Stimulated activated CD4-positive, alpha-beta T cell treated with anti-CD3 and anti-CD28 coated beads, Interleukin-4, amount 100 ng/mL, for 1 hour (primary cell): ENCODE results near the gene FBXW5.

Source experiments
- DNase-seq: peaks from one replicate; pipeline ENCODE4 v3.0.0-alpha.2; 2020

FBXW5 gene

DNA sequence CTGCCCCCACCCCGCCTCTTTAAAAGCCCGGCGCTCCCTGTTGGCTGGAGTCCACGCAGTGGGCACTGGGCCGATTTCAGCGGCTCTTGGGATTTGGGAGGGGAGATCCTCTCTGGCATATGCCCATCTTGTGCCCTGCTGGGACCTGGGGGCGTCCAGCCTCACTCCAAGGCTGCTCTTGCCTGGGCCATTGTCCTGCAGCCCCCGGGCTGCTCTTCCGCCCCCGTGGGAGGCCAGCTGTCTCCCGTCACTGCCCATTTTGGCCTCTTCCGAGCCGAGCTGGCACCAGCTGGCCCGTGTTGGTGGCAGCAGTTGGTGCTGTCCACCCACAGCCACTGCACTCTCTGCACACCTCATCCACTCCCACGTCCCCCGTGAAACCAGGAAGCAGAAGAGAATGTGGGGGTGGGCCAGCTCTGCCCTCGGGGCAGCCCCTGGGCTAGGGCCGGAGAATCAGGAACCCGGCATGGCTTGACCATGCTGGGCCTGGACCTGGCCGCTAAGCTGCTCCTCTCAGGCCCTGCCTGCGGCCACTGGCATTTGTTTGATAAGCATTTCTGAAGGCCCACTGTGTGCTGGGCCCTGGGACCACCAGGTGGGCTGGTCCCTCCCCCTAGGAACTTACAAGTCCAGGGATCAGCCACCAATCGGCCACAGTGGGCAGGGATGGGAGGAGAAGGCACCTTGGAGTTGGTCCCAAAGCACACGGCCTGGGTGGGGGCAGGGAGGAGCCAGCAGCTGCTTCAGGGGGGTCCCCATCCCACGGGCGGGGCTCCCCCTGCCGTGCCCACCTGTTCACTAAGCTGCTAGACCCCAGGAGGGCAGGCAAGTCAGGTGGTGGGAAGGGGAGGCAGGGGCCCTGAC is 2.7 kb upstream of the FBXW5 start:
- DNase-seq = no peak

DNA sequence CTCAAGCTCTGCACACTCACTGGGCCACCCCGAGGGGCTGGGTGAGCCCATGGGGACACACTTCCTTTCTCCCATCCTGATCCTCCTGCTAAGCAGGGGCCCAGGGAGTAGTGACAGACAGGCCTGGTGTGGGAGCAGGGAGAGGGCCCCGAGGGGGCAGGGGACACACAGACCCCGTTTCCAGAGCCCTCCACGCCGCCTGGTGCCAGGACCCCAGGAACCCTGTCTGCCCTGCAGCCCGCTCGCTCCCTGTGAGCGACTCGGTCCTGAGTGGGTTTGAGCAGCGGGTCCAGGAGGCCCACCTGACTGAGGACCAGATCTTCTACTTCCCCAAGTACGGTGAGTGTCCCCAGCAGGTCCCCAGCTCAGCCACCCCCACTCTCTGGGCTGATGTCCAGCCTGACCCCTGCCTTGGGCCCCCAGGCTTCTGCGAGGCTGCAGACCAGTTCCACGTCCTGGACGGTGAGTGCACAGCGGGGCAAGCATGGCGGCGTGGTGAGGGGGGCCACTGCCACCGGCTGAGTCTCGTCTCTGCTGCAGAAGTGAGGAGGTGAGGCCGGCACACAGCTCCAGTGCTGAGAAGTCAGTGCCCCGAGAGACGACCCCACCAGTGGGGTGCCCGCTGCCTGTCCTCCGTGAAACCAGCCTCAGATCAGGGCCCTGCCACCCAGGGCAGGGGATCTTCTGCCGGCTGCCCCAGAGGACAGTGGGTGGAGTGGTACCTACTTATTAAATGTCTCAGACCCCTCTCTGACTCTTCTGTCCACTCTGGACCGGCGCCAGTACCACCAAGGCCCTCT is 1.9 kb upstream of the FBXW5 start:
- DNase-seq = no peak

DNA sequence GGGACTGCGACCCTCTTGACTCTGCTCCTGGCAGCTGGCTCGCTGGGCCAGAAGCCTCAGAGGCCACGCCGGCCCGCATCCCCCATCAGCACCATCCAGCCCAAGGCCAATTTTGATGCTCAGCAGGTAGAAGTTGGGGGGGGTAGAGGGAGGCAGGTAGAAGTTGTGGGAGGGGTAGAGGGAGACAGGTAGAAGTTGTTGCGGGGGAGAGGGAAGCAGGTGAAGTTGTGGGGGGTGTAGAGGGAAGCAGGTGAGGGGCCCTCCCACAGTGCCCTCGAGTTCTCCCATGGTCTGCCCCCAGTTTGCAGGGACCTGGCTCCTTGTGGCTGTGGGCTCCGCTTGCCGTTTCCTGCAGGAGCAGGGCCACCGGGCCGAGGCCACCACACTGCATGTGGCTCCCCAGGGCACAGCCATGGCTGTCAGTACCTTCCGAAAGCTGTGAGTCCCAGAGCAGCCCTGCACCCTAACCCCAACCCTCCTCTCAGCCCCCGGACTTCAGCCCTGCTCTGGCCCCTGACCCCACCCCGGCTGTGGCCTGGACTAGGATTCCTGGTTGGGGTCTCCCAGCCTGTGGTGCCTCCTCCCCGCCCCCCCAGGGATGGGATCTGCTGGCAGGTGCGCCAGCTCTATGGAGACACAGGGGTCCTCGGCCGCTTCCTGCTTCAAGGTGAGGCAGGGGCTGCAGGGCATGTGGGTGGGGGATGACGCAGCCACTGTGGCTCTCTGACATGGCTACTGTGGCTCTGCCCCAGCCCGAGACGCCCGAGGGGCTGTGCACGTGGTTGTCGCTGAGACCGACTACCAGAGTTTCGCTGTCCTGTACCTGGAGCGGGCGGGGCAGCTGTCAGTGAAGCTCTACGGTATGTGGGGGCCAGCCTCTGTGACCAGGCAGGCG is 1.0 kb upstream of the FBXW5 start:
- no peak for DNase-seq

DNA sequence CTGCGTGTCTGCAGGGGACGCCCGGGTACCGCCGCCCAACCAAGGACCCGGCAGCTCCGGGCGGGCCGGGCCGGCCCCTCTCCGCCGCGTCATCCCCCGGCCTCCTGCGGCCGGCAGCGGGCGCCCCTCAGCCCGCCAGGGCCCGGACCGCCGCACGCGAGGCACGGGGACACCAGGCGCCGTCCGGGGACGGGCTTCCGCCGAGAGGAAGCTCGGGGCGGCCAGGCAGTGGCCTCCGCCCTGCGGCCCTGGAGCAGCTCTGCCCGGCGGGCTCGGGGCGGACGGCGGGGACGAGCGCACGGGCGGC is 373 bp downstream of the FBXW5 start:
- no peak for DNase-seq

DNA sequence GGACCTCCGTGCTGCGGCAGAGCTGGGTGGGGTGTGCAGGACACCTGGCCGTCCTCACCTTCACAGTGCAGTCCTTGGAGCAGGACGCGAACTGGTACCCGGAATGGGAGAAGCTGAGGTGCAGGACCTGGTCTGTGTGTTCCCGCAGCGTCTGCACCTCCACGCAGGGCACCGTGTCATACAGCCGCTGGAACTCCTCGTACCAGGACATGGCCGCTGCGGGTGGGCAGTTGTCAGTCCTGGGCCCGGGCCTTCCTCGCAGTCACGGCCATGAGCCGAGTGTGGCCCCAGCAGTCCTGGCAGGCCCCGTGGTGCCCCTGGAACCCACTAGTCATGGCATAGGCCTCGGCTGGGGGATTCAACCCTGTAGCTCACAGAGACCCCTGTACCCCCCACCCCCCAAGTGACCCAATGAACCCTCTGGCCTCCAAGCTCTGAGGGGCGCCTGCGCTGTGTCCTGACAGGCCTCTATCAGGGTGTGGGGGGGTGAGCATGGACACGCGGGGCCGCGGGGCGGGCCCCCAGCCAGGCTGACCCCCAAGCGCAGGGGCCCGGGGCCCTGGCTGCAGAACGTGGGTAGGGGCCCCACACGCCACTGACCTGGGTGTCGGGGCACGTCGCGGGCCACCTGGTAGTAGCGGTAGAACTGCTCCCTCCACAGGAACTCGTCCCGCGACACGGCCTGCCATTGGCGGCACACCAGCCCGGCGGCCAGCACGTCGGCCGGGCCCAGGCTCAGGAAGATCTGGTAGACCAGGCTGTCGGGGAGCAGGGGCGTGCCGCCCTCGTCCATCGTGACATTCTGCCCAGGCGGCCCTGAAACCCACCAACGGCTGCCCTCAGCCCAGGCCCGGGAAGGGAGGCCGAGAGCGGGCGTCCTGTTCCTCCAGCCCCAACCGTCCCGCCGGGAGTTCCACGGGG is 987 bp downstream of the FBXW5 start:
- peak; percentile 31 for DNase-seq

DNA sequence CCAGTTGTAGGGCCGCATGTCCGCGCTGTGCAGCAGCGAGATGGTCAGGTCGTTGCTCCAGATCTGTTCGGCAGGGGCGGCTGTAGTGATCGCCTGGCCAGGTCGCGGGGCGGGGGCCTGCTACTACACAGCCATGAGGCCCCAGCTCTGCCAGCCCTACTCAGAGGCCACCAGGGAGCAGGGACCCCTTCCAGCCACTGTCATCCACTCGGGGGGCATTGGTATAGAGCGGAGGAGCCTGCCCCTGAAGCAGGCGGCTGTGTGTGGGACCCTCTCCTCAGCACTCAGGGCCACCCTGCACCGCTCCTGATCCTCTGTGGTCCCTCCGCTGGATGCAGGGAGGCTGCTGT is 1.7 kb downstream of the FBXW5 start:
- DNase-seq = no peak

DNA sequence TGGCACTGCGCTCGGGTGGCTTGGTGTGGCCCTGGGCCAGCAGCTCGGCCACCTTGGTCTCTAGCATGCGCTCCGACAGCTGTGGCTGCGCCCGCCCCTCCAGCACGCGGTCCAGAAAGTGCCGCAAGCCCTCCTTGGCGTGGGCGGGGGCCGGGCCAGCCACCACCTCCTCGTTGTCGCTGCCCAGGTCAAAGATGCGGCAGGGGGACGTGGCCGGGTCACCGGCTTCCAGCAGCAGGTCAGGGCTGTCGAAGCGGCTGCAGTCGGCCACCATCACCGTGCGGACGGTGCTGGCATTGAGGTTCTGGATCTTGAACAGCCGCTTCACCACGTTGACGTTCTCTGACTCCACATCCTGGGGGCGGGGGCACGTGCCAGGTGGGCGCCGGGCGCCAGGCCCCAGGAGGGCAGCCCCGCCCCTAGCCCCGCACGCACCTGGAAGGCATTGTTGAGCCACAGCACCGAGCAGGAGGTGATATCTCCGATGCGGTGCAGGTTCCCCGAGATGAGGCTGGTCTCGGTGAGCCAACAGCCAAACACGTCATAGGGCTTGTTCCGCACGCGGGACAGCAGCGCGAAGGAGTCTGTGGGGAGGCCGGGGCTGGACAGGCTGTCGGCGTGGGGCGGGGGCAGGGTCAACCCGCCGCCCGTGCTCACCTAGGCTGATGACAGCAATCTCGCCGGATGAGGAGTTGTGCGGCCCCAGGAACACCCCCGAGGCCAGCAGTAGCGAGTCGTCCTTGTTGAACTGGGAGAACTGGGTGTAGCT is 2.2 kb downstream of the FBXW5 start:
- DNase-seq = no peak

DNA sequence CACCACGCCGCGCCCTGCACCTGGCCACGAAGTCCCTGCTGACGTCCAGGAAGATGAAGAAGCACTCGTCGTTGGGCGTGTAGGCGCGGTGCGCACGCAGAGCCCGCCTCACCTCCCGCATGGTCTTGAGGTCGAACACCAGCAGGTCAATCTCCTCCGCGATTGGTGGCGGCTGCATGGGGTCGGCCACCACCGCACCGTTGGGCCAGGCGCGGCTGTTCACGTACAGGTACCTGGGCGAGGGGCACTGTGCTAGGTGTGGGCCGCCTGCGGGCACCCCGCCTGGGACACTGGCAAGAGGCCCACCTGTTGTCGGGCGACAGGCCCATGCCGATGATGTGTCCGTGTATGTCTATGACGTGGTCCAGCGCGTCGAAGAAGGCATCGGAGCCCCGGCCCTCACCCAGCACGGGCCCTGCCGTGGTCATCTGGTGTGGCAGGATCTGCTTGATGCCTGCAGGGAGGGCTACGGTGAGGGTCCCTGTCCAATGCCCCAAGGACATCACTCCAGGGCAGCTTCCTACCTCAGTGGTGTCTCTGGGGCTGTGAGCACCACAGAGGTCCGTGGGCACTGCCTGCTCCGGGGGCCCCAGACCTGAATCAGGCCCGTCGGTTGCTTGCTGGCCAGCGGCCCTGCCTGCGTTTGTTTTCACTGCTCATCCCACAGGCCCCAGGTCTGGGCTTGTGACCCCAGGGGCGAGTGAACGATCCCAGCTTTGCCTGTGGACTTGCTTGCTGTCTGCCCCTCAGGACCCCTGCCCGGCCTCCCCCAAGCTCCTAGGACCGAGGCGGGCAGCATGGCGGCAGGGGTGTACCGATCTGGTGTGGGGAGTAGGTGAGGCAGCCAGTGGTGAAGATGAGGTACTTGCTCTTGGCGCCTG is 3.1 kb downstream of the FBXW5 start:
- DNase-seq = no peak

DNA sequence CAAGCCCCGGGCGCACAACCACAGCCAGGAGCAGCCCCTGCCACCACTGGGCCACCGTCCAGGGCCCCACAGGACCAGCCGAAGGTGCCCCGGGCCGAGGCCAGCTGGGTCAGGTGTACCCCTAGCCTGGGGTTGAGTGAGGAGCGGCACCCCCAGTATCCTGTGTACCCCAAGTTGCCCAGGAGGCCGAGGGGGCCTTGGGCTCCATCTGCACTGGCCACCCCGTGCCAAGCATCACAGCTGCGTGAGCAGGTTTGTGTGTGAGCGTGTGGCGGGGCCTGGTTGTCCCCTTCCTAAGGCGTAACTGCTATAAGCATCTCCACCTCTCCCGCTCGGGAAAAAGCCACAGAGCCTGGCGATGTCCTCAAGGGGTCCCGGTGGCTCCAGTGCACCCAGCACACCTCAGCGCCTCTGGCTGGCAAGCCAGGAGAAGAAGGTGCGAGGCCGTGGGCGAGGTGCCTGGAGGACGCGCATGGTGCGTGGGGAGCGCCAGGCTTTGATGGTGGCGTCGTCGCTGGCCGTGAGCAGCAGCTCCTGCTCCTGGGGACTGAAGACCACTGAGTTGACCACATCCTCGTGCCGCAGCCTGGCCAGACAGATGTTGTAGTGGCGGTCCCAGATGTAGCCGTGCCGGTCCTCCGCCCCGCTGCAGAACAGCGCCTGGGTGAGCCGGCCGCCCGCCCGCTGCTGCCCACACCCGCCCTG is 3.9 kb downstream of the FBXW5 start:
- no peak for DNase-seq

DNA sequence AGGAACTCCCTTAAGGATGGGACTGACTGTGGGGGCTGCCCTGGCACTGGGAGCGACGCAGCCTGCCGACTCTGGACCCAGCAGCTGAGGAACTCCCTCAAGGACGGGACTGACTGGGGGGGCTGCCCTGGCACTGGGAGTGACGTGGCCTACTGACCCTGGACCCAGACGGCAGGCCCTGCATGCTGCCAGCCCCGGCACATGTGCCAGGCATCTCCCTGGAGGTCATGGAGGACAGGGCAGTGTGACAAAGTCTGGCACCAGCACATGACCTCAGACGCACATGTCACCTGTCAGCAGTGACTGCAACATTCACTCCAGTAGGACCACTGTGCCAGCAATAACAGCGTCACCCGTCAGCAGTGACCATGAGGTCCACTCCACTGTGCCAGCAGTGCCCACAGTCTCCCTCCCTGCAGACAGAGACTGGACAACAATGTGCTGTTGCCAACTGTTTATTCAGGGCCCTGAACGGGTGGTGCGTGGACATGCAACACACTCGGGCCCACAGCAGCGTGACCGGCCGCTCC is 4.5 kb downstream of the FBXW5 start:
- no peak for DNase-seq

DNA sequence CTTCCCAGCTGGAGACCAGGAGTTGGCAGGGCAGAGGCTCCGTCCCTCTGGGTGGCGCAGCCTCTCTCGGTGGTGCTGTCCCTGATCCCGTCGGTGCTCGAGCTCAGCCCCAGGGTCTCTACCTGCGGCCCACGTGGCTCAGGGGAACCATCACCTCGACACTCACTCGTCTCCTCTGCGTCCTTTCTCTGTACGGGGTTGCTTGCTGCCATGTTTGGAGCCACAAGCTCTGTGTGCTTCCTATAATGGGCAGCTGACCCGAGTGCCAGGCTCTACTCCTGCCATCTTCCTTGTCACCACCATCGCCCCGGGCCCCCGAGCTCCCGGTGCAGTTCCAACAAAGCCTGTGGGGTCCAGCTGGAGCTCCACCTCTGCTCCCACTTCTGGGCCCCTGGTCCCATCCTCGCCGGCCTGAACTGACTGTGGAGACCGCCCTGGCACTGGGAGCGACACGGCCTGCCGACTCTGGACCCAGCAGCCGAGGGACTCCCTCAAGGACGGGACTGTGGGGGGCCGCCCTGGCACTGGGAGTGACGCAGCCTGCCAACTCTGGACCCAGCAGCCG is 5.0 kb downstream of the FBXW5 start:
- DNase-seq = no peak

DNA sequence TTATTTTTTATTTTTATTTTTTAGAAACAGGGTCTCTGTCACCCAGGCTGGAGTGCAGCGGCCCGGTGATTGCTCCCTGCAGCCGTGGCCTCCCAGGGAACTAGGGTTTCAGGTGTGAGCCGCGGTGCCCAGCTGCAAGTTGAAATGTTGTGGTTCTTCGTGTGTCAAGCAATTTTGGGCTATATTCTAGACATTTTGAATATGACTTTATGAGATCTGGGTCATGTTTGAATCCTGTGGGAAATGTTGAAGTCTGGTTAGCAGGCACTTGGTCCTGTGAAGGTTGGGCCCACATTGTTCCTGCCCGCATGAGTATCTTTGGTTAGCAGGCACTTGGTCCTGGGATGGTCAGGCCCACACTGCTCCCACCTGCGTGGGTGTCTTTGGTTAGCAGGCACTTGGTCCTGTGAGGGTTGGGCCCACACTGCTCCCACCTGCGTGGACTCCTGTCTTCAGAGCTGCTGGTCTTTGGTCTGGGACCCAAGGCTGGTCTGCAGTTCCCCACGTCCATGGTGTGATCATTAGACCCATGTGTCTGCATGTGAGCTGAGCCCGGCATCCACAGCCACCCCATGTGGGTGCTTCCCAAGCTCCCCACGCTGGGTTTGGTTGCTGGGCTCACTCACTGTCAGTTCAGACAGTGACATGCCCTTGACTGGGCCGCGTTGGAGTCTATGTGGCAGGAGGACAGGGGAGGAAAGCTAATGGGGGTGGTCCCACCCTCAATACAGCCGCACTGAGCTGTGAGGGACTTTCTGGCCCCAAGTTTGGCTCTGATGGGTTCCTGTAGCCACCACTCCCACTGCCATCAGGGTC is 7.1 kb downstream of the FBXW5 start:
- DNase-seq = no peak

DNA sequence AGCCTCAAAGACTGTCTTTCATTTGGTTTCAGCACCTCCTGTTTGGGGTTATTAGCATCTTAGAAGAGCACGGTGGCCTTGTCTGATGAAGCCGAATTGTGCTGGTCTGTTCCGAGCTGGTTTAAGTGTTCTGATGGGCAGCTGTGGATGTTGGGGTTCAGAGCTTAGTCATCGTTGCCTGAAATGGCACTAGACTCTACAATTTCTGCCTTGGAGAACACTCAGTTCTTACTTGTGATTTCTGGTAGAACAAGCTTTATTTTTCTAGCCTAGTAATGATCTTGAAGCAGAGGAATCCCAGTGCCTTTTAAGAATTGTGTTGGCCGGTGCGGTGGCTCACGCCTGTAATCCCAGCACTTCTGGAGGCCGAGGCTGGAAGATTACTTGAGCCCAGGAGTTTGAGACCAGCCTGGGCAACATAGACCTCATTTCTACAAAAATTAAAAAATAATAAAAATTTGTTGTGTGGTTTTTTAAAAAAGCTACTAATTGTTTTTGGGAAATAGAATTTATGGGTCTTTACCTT is 7.8 kb downstream of the FBXW5 start:
- no peak for DNase-seq

DNA sequence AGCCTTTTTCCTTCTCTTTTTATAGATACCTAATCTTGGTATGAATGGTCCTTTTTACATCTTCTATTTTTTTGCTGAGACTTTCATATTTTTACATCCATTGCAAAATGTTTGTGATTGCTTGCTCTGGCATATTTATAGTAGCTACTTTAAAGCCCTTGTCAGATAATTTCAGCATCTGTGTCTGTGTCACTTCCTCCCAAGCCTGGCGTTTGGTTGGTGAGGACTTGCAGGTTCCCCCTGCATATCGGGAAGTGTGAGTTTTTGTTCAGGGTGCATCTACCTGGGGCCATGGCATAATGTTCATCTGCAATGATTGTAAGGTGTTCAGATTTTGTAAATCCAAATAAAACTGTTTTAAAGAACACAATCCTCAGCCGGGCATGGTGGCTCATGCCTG is 8.9 kb downstream of the FBXW5 start:
- DNase-seq = no peak

DNA sequence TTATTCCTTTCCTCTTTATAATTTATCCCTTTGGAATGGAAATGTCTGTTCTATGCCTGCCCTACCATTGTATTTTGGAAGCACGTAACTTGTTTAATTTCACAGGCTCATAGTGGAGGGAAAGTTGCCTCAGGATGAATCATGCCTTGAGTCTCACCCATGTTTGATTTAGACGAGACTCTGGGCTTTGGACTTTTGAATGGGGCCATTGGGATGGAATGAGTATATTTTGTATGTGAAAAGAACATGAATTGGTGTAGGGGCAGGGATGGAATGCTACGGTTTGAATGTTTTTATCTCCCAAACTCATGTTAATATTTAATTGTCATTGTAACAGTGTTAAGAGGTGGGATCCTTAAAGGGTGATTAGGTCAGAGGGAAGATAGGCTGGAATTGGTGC is 10.3 kb downstream of the FBXW5 start:
- DNase-seq = no peak

DNA sequence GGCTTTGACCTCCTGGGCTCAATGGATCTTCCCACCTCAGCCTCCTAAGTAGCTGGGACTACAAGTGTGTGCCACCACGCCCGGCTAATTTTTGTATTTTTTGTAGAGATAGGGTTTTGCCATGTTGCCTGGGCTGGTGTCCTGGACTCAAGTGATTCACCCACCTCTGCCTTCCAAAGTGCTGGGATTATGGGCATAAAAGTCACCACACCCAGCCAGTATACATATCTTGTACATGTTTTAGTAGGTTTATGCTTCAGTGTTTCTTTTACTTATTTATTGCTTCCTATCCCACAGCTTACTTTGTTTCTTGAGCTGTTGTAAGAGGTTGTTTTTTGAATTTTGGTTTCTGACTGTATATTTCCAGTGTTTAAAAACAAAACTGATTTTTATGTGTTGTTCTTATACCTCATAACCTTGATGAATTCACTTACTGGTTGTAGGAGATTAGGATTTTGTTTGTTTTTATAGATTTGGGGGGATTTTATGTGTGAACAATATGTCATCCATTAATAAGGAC is 12.9 kb downstream of the FBXW5 start:
- no peak for DNase-seq

DNA sequence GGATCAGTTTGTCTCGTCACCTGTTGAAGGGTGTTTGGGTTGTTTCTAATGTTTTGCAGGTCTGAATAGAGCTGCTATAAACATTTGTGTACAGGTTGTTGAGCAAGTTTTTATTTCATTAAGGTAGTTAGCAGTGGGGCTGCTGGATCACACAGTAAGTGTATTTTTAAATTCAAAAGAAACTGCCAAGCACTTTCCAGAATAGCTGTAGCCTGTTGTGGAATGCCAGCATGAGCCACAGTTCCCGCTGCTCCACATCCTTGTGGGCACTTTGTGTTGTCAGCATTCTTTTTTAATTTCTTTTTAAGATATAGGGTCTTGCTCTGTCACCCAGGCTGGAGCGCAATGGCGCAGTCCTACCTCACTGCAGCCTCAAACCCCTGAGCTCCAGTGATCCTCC is 14.5 kb downstream of the FBXW5 start:
- no peak for DNase-seq

DNA sequence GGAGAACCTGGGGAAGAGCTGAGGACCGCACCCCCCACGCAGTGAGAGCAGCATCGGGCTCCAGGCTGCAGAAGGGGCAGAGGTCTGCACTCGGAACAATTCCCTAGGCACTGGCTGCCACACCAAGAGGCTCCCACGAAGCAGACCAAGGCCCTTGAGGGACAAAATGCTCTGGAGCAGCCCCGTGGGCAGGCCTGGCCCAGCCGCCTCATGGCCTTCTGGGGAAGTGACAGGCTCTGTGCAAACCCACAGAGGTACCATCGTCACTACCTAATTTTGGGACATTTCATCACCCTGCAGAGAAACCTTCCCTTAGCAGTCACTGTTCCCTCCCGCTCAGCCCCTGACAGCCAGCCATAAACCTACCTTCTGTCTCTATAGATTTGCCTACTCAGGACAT is 15.9 kb downstream of the FBXW5 start:
- DNase-seq = no peak
